Trophoblast cell (in vitro differentiated cells and primary cell): ENCODE measurements around the gene OR2L3. TPM values are rescaled to one million over a fixed set of nuclear protein-coding genes. Genes with fewer than 3 reads are reported as not detected.

Experiments used
- DNase-seq, 2 donors: peaks; one replicate each; pipeline ENCODE4 v3.0.0-alpha.2; 2016
- H2AFZ ChIP-seq: 2 replicates; pipeline ENCODE4 v1.6.1; 2013; ENCODE audit warnings: low read length, moderate library complexity, mild to moderate bottlenecking; ENCODE audit not compliant: insufficient read depth, poor library complexity
- H2AK5ac ChIP-seq: 2 replicates; pipeline ENCODE4 v1.6.1; 2013; ENCODE audit warnings: mild to moderate bottlenecking, low read length
- H2BK120ac ChIP-seq: 2 replicates; pipeline ENCODE4 v1.6.1; 2013; ENCODE audit warnings: low read length, mild to moderate bottlenecking, moderate library complexity; ENCODE audit not compliant: insufficient read depth, poor library complexity
- H2BK12ac ChIP-seq: 2 replicates; pipeline ENCODE4 v1.6.1; 2013; ENCODE audit warnings: mild to moderate bottlenecking, low read length, moderate library complexity
- H2BK5ac ChIP-seq: 2 replicates; pipeline ENCODE4 v1.6.1; 2013; ENCODE audit warnings: low read length, low read depth, moderate library complexity, mild to moderate bottlenecking; ENCODE audit not compliant: poor library complexity
- H3K14ac ChIP-seq: 2 replicates; pipeline ENCODE4 v1.6.1; 2013; ENCODE audit warnings: mild to moderate bottlenecking, low read length
- H3K18ac ChIP-seq: 2 replicates; pipeline ENCODE4 v1.6.1; 2013; ENCODE audit warnings: mild to moderate bottlenecking, low read length
- H3K23ac ChIP-seq: 2 replicates; pipeline ENCODE4 v1.6.1; 2013; ENCODE audit warnings: low read length
- H3K27ac ChIP-seq: 2 replicates; pipeline ENCODE4 v1.5.1; 2013; ENCODE audit warnings: low read depth, mild to moderate bottlenecking, inconsistent platforms, low read length, moderate library complexity
- H3K27me3 ChIP-seq: 2 replicates; pipeline ENCODE4 v1.6.1; 2013; ENCODE audit warnings: inconsistent platforms, mild to moderate bottlenecking, low read length, moderate library complexity; ENCODE audit not compliant: insufficient read depth
- H3K36me3 ChIP-seq, 2 experiments: 1 replicate in 1 of 2; 2 replicates in 1 of 2; pipeline ENCODE4 v1.6.1; 2013; ENCODE audit warnings: low read length in 2 of 2, mild to moderate bottlenecking in 2 of 2, moderate library complexity in 1 of 2; ENCODE audit not compliant: insufficient read depth in 2 of 2, control insufficient read depth in 1 of 2
- H3K4ac ChIP-seq: 2 replicates; pipeline ENCODE4 v1.6.1; 2013; ENCODE audit warnings: low read depth, mild to moderate bottlenecking, low read length, moderate library complexity
- H3K4me1 ChIP-seq, 2 experiments: 1 replicate in 1 of 2; 2 replicates in 1 of 2; pipeline ENCODE4 v1.6.1; 2013; ENCODE audit warnings: low read length in 2 of 2, mild to moderate bottlenecking in 2 of 2, moderate library complexity in 1 of 2; ENCODE audit not compliant: insufficient read depth in 2 of 2, control insufficient read depth in 1 of 2
- H3K4me2 ChIP-seq: 2 replicates; pipeline ENCODE4 v1.6.1; 2013; ENCODE audit warnings: inconsistent platforms, mild to moderate bottlenecking, low read length, moderate library complexity
- H3K4me3 ChIP-seq: 2 replicates; pipeline ENCODE4 v1.5.1; 2013; ENCODE audit warnings: mild to moderate bottlenecking, low read depth, low read length, inconsistent platforms
- H3K79me1 ChIP-seq: one replicate; pipeline ENCODE4 v1.6.1; 2013; ENCODE audit warnings: low read length
- H3K79me2 ChIP-seq: 2 replicates; pipeline ENCODE4 v1.6.1; 2013; ENCODE audit warnings: low read length, mild to moderate bottlenecking; ENCODE audit not compliant: control insufficient read depth, insufficient read depth, poor library complexity
- H3K9ac ChIP-seq: 2 replicates; pipeline ENCODE4 v1.6.1; 2013; ENCODE audit warnings: mild to moderate bottlenecking, low read length
- H3K9me3 ChIP-seq: 2 replicates; pipeline ENCODE4 v1.6.1; 2013; ENCODE audit warnings: low read depth, mild to moderate bottlenecking, control low read depth, inconsistent platforms, low read length; ENCODE audit not compliant: insufficient read depth
- H4K12ac ChIP-seq: 2 replicates; pipeline ENCODE4 v1.6.1; 2013; ENCODE audit warnings: low read depth, mild to moderate bottlenecking, low read length, moderate library complexity
- H4K8ac ChIP-seq: 2 replicates; pipeline ENCODE4 v1.6.1; 2013; ENCODE audit warnings: low read depth, mild to moderate bottlenecking, low read length, moderate library complexity
- H4K91ac ChIP-seq: one replicate; pipeline ENCODE4 v1.6.1; 2013; ENCODE audit warnings: low read depth, mild to moderate bottlenecking, low read length, moderate library complexity
- WGBS: extraction: QIAGEN DNeasy Blood & Tissue Kit; methylation state at CpG from one replicate; pipeline ENCODE4 v1.1.7; 2013; ENCODE audit warnings: missing lambda C conversion rate; ENCODE audit not compliant: insufficient read length, insufficient coverage; ENCODE audit errors: extremely low coverage; 5-methylcytosine and 5-hydroxymethylcytosine counted together
- polyA plus RNA-seq: library from polyadenylated mRNA; stranded (reverse); fragments of 200-250 nt; gene quantifications from 2 replicates; pipeline ENCODE4 v1.2.3, GENCODE V29; 2013

Gene OR2L3, protein sequence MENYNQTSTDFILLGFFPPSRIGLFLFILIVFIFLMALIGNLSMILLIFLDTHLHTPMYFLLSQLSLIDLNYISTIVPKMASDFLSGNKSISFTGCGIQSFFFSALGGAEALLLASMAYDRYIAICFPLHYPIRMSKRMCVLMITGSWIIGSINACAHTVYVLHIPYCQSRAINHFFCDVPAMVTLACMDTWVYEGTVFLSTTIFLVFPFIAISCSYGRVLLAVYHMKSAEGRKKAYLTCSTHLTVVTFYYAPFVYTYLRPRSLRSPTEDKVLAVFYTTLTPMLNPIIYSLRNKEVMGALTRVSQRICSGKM
- polyA plus RNA-seq: not detected in 2 replicates

DNA sequence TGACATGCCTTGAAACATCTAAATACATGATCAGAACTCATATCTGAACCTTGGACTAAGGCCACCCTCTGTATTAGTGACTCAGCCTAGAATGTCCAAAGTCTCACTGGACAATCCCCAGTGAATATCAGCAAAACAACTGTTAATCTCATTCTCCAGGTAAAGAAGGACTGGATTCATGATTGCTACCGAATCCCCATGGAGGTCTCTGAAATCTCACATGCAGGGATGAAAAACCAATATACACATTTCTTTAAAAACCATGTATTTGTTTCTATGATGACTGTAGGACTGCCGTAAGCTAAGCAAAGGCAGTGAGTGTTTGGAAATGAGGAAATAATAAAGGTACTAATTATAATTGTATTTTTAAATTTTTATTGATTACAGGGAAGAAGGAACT lies at the start of gene OR2L3:
Gene OR2L3 (plus strand): TSS at position 301 of the 400 bp plus-strand sequence. CDS start 13,846 bp downstream, outside the sequence.
- no peak within 1 kb of the TSS for H3K9ac ChIP-seq
- peaks cover 2% of the 10 kb centered on the region for H3K9me3 ChIP-seq
- no peak within 1 kb of the TSS for H4K8ac ChIP-seq
- no peaks in the 10 kb centered on the region for H3K27me3 ChIP-seq
- H4K91ac ChIP-seq: no peak within 1 kb of the TSS
- H2BK120ac ChIP-seq: no peak within 1 kb of the TSS
- H3K23ac ChIP-seq: no peak within 1 kb of the TSS
- no peaks in the 10 kb centered on the region for H3K79me1 ChIP-seq
- H3K4me3 ChIP-seq: no peak within 1 kb of the TSS
- no peak within 1 kb of the TSS for H4K12ac ChIP-seq
- no peak within 1 kb of the TSS for H3K4ac ChIP-seq
- no peak within 1 kb of the TSS for H2BK12ac ChIP-seq
- no peak within 1 kb of the TSS for H3K14ac ChIP-seq
- no peak within 1 kb of the TSS for H3K4me2 ChIP-seq
- H3K27ac ChIP-seq: no peak within 1 kb of the TSS
- no peak for DNase-seq
- H3K18ac ChIP-seq: no peak within 1 kb of the TSS
- H3K79me2 ChIP-seq: no peaks in the 10 kb centered on the region
- no CpG with 5 or more reads among the region's 2 CpGs for WGBS
- no peak within 1 kb of the TSS for H2AK5ac ChIP-seq
- no peaks in the 10 kb centered on the region for H3K4me1 ChIP-seq
- H3K36me3 ChIP-seq: no peaks in the 10 kb centered on the region
- H2BK5ac ChIP-seq: no peak within 1 kb of the TSS
- no peak within 1 kb of the TSS for H2AFZ ChIP-seq

DNA sequence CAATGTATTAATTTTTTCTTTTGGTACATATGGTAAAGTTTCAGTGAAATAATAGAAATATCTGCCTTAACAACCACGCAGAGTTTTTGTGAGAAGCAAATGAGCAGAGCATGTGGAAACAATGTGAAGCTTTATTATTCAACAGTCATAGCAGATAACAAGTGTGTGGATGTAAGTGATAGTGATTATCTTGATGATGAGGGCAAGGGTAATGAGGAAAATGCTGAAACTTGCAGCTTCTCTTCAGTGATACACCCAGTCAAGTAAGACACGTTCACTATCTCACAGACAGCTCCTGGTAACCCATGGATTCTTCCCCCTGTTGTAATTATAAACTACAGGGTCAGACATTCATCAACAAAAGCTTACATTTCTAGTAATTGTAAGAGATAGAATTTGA lies 47.8 kb upstream of the OR2L3 start:
- WGBS: no CpG with 5 or more reads among the region's 2 CpGs
- no peaks in the 10 kb centered on the region for H3K27me3 ChIP-seq
- H2BK120ac ChIP-seq: no peak overlapping the region
- H3K14ac ChIP-seq: no peak overlapping the region
- H2BK12ac ChIP-seq: no peak overlapping the region
- no peak overlapping the region for H2BK5ac ChIP-seq
- H4K8ac ChIP-seq: no peak overlapping the region
- no peak for DNase-seq
- no peak overlapping the region for H3K4me2 ChIP-seq
- H3K4me3 ChIP-seq: no peak overlapping the region
- no peak overlapping the region for H4K12ac ChIP-seq
- no peaks in the 10 kb centered on the region for H3K4me1 ChIP-seq
- no peak overlapping the region for H3K27ac ChIP-seq
- no peak overlapping the region for H4K91ac ChIP-seq
- no peak overlapping the region for H2AFZ ChIP-seq
- H2AK5ac ChIP-seq: no peak overlapping the region
- no peaks in the 10 kb centered on the region for H3K36me3 ChIP-seq
- no peak overlapping the region for H3K23ac ChIP-seq
- H3K79me1 ChIP-seq: no peaks in the 10 kb centered on the region
- H3K79me2 ChIP-seq: no peaks in the 10 kb centered on the region
- H3K18ac ChIP-seq: no peak overlapping the region
- H3K4ac ChIP-seq: no peak overlapping the region
- no peak overlapping the region for H3K9ac ChIP-seq
- peaks cover 10% of the 10 kb centered on the region for H3K9me3 ChIP-seq

DNA sequence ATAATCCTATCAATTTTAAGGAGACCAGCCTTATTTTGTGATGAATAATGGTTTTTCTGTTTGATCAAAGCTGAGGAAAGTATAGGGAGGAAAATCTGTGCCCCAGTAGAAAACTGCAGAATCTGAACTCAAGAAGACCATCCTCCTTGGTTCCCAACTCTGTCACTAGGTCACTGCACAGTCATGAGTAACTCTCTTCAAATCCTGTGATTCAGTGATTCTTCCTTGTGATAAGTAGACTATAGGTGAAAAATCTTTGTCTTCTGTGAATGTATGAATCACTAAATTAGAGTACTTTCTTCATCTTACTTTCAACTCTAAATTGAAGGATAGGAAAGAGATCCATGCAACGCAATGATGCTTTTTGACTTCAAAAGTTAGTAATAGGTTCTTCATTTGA lies 46.5 kb upstream of the OR2L3 start:
- WGBS: no CpG with 5 or more reads among the region's 1 CpG
- peak in 1 of 2 donors; percentile 31 for DNase-seq

DNA sequence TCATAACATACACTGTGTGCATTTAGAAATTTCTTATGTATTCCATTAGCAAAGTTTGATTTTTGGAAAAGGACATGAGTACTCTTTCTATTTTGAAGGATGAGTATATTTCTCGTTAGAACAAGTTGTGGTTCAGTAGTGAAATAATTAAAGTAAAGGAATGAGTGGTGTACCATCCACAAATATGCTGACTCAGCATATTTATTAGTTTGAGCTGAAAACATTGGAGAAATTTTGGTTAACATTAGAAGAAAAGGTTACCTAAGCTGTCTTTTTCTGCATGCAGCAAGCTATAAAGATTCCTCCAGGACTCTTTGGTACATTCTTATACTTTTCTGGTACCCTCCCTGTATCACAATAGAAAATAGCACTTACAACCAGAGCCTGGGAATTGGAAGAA lies 38.9 kb upstream of the OR2L3 start:
- Histone ChIP-seq H3K23ac (no peak overlapping the region), H3K4me2 (no peak overlapping the region), H3K4me3 (no peak overlapping the region), H2AK5ac (no peak overlapping the region), H3K4ac (no peak overlapping the region), H3K36me3 (no peaks in the 10 kb centered on the region), H2BK12ac (no peak overlapping the region), H3K18ac (no peak overlapping the region), H3K14ac (no peak overlapping the region), H3K27me3 (no peaks in the 10 kb centered on the region), H2AFZ (no peak overlapping the region), H4K12ac (no peak overlapping the region), H2BK5ac (no peak overlapping the region), H3K79me2 (no peaks in the 10 kb centered on the region), H4K8ac (no peak overlapping the region), H3K9me3 (peaks cover 11% of the 10 kb centered on the region), H3K9ac (no peak overlapping the region), H3K79me1 (no peaks in the 10 kb centered on the region), H3K4me1 (no peaks in the 10 kb centered on the region), H4K91ac (no peak overlapping the region), H3K27ac (no peak overlapping the region), H2BK120ac (no peak overlapping the region)
- DNase-seq: no peak
- WGBS: no CpG with 5 or more reads among the region's 1 CpG

More for the DNA sequence above, 46.5 kb upstream of the OR2L3 start:
- H3K4me3 ChIP-seq: no peak overlapping the region
- H3K27me3 ChIP-seq: no peaks in the 10 kb centered on the region
- no peak overlapping the region for H3K18ac ChIP-seq
- H3K9ac ChIP-seq: no peak overlapping the region
- H2BK12ac ChIP-seq: no peak overlapping the region
- H3K79me1 ChIP-seq: no peaks in the 10 kb centered on the region
- peaks cover 10% of the 10 kb centered on the region for H3K9me3 ChIP-seq
- H3K4ac ChIP-seq: no peak overlapping the region
- H3K4me1 ChIP-seq: no peaks in the 10 kb centered on the region
- H4K12ac ChIP-seq: no peak overlapping the region
- H4K8ac ChIP-seq: no peak overlapping the region
- no peak overlapping the region for H3K14ac ChIP-seq
- no peaks in the 10 kb centered on the region for H3K36me3 ChIP-seq
- no peak overlapping the region for H3K4me2 ChIP-seq
- no peak overlapping the region for H4K91ac ChIP-seq
- no peaks in the 10 kb centered on the region for H3K79me2 ChIP-seq
- no peak overlapping the region for H2BK120ac ChIP-seq
- H2BK5ac ChIP-seq: no peak overlapping the region
- no peak overlapping the region for H2AK5ac ChIP-seq
- no peak overlapping the region for H3K27ac ChIP-seq
- H2AFZ ChIP-seq: no peak overlapping the region
- no peak overlapping the region for H3K23ac ChIP-seq
